GM21825 (cell line): Measurements from ENCODE around the gene TSR2.

Experiments used
- ATAC-seq: cut with Tn5 transposase; IDR thresholded peaks from one replicate; pipeline ENCODE4 v1.9.1; 2021; ENCODE audit warnings: mild to moderate bottlenecking, moderate library complexity; ENCODE audit not compliant: unreplicated experiment

The TSR2 gene, protein sequence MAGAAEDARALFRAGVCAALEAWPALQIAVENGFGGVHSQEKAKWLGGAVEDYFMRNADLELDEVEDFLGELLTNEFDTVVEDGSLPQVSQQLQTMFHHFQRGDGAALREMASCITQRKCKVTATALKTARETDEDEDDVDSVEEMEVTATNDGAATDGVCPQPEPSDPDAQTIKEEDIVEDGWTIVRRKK

DNA sequence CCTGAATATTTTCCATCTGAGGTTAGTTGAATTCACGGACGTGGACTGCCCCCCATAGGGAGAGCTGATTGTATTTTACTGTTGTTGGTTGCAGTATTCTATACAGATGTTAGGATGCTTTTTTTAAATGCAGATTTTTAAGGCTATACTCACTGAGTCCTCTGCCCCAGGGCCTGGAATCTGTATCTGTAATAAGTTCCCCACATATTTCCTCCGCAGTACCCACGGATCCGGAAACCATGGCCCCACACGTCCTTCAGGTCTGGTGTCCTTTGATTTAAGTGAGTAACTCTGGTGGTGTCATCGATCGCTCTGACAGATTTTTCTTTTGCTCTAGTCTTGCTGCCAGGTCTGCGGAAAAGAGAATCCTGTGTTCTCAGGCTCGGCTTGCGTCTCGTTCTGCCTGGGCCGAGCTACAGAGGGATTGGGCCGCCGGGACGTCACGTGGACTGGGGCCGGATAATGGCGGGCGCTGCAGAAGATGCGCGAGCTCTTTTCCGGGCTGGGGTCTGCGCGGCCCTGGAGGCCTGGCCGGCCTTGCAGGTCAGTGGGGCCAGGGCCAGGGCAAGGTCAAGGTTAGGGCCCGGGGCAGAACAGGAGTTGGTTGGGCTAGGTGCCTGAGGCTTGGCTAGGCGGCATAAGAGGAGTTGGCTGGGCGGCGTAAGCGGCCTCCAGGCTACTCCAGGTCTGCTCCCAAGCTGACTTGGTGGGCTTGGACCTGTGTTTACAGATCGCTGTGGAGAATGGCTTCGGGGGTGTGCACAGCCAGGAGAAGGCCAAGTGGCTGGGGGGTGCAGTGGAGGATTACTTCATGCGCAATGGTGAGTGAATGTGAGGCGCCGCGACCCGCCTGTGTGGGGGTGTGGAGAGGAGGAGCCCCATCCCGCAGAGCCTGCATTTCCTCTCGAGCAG, at the start of gene TSR2:
TSS of gene TSR2 (plus strand) at position 445 of the 912 bp plus-strand sequence. CDS start at position 463, 18 bp downstream.
- peak; percentile 91 for ATAC-seq

DNA sequence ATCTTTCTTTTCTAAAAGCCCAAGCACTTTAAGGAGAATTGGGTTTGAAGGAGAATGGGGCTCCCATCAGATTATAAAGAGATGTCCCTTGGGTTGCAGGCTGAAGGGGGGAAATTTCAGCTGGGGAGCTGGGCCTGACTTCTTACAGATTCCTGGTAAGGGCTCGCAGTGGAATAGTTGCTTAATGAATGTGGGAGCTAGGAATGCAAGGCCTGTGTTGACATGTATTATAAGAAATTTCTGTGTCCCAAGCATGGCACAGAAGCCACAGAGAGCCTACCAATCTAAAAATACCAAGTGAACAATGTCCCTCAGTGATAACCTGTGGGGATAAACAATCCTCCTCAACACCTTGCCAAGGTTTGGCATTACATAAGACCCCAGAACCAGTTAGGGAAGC, 43.1 kb upstream of the TSR2 start:
- ATAC-seq = no peak

DNA sequence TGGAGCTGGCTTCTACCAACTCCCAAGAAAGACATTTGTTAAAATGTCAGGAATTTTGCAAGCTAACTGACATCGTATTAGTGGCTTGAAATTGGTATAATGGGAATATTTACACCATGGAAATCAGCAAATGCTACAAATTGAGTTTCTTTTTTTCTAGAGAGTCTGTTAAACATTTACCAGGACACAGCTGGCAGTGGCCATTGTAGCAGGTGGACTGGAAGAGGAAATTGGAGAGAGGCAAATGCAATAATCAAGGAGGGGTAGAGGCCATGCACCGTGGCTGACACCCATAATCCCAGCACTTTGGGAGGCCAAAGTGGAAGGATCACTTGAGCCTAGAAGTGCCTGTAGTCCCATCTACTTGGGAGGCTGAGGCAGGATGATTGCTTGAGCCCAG, 32.9 kb upstream of the TSR2 start:
- no peak for ATAC-seq

DNA sequence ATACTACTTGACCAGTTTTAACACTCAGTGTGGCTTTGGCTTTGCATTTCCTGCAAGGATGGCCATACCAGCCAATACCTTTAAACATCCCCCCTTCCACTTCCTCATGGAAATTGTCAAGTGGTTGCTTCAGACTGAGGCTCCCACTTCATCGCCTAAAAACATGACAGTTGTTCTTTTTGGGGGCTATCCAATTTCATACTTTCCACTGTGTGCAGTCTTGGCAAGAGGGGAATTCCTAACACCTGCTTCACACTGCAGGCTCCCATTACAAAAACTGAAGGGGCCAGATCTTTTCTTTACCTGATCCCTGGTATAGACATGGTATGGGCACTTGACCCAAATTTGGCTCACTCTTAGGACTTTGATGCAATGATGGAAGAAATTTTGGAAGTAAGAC, 28.5 kb upstream of the TSR2 start:
- ATAC-seq = no peak

DNA sequence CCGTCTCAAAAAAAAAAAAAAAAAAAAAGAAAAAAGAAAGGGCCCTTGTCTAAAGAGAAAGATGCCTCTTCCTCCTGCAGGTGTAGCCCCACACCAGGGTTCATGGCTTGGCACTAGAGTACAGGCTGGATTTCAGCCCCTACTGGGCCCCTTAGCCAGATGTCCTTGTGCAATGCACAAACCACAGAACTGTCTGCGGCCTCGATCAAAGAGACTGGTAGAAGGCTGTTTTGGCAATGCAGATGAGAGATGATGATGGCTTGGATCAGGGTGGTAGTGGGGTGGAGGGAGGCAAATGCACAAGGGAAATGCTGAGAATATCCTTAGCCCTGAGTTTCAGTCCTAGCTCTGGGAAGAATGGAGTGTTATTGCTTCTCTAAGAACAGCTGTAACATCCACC, 26.5 kb upstream of the TSR2 start:
- ATAC-seq = no peak

DNA sequence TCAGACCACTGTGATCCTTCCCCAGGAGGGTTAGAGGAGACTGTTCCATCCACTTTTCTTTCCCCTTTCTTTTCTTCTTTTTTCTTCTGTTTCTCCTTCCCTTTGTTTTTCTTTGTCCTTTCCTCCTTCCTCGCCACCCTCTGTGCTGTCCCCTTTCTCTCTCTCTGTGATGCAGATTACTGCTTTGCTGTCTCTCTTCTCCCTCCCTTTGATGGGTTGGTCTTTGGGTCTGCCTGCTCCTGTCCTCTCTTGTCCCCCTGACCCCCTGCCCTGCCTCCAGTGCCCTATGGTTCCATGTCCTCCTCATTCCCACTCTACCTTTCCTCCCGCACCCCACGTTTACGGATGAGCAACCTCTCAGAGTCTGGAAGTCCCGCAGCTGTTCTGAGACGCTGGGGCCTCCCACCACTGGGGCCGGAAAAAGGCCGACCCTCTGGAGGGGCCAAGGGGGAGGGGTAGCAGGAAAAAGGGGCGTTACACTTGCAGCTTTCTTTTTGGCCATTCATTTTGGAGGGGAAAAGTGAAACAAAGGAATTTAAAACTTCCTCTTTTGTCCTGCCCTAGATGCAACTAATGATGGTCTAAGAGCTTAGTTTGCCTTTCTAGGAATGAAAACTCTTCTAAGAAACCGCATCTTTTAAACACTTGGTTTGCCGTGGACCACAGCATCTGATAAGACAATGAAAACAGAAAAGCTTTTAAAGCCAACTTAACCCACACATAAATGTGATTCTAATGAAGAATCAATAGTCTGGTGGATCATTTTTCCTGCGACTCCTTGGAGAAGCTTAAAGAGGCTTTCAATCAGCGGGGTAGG, 24.5 kb upstream of the TSR2 start:
- ATAC-seq = no peak

DNA sequence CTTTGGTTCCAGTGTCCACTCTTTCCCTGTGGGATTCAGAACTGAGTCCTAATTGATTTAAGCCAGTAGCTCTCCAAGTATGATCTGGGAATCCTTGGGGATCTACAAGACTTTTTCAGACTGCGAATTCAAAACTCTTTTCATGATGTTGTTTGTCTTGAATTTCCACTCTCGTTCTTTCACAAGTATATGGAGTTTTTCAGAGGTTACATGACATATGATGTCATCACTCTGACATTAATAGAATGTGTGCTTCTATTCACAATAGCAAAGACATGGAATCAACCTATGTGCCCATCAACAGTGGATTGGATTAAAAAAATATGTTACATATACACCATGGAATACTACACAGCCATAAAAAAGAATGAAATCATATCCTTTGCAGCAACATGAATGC, 23.2 kb upstream of the TSR2 start:
- no peak for ATAC-seq

DNA sequence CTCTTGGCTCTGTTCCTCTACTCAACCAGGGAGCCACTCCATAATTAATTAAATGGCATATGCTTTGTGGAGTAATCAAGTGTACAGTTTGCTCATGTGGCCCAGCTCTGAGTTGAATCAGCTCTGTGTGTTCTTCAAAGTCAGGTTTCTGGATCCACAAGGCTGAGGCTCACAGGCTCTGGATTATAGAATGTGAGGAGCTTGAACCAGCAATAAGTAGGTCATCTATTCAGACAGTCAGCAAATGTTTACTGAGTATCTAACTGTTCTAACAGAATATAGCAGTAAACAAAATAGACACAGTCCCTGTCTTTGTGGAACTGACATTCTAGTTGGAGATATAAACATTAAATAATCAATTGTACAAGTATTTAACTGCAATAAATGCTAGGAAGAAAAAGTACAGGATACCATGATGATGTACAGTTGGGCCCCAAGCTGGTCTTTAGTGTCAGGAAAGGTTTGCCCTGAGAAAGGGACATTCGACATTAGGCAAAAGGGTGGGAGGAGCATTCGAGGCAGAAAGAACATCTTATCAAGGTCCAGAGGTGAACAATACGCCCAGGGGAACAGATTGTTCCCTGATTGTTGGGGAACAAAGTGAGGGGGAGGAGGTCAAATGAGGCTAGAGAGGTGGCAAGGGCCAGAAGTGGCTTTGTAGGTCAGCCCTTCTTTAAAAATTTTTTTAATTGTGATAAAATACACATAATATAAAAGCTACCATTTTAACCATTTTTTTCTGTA, 20.5 kb upstream of the TSR2 start:
- ATAC-seq = no peak

DNA sequence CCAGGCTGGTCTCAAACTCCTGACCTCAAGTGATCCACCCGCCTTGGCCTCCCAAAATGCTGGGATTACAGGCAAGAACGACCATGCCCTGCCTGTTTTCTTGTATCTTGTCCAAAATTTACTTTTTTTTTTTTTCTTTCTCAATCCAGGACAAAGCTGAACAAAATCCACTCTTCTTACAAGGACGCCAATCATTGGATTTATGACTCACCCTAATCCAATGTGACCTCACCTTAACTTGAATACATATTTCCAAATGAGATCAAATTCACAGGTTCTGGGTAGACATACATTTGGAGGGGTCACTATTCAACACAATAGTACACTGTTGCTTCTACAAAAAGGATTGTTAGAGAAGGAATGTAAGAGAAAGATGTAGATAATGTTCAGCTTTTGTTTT, 18.0 kb upstream of the TSR2 start:
- ATAC-seq = no peak

DNA sequence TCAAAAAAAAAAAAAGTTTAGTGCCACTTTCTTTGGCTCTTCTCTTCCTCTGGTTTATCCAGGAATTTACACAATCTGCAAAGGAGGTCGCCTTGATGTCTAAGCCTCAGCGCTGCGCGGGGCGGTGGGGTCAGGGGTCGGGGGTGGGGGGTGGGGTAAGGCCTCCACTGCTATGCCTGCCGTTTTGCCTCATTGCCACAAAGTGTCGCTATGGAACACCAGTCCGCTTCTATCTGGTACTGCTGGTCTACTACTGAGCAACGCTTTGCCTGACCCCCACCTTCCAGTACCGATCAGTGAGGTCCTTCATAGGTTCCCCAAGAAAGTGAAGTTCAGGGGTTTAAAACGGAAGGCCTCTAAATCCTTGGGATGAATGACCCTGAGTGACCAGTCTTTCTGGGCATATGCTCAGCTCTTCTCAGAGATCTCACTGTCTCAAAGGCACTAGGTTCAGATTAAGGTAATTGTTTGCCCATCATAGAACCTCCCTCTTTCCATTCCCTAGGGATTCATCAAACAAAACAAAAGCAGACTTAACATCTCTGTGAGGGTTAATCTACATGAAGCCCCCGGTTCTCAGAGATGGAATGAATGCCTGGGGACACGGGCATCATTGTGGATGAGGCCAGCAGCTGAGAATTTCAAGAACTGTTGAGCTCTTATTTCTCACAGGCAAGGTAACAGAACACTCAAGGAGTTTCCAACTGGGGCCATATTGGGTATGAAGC, 16.9 kb upstream of the TSR2 start:
- ATAC-seq = no peak

DNA sequence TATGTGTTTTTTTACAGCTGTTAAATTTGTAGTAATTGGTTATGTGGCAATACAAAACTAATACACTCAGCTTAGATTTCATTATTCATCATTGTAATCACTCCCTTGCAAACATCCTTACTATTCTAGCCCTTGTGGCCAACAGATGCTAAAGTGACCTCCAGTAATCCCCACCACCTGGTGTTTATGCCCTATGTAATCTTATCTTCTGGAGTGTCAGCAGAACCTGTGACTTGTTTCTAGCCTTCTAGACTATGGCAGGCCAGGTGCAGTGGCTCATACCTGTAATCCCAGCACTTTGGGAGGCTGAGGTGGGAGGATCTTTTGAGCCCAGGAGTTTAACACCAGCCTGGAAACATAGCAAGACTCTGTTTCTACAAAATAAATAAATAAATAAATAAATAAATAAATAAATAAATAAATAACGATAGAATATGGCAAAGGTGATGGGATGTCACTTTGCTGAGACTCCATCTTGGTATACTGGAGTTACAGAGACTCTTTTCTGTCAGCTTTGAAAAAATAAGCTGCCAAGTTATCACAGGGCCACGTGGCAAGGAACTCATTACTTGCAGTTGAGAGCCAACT, 12.3 kb upstream of the TSR2 start:
- no peak for ATAC-seq

DNA sequence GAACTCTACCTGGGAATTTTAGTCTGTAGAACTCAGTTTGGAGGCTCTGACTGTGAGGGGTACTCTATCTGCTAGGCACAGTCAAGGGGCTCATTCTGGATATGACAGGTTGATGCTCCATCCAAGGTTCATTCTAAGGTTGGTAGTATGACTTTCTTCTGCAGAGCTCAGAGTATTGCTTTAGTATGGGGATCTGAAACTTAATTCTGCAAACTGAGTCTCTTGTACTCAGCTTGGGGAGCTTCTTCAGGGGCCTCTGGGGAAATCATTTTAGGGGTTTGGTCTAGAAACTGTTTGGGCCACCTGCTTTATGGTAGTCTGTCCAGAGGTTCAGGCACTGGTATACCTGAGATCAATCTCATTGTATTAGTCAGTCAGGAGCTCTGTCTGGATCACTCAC, 9.7 kb upstream of the TSR2 start:
- no peak for ATAC-seq

DNA sequence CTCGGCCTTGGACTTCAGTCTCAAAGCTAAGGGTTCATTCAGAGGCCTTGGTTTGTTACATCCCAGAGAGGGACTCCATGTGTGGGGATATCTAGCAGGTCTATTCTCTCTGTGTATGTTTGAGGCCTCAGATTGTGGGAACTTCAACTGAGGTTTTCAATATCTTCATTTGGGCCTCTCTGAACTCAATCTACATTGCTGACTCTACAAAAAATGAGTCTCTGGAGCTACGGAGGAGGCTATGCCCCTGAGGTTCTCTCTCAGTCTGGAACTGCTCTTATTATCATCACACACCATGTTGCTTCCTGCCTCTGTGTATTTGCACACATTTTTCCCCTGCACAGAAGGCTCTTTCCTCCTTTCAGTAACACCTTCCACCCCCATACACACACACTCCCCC, 5.1 kb upstream of the TSR2 start:
- ATAC-seq = no peak

DNA sequence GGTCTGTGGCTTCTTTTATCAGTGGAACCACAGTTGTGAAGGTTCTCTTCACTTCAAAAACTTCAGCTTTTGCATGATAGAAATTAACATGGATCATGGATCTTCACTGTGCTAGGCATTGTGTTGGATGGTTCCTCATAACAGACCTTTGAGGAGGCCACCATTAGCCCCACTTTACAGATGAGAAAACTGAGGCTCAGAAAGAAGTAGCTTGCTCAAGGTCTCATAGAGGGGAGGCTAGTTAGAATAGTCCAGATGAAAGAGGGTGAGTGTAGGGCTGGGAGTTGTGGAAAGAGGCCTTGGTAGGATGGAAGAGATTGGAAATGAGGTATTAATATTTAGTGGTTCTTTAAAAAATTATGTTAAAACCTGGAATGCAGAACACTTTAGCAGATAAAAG, 2.6 kb downstream of the TSR2 start:
- no peak for ATAC-seq

DNA sequence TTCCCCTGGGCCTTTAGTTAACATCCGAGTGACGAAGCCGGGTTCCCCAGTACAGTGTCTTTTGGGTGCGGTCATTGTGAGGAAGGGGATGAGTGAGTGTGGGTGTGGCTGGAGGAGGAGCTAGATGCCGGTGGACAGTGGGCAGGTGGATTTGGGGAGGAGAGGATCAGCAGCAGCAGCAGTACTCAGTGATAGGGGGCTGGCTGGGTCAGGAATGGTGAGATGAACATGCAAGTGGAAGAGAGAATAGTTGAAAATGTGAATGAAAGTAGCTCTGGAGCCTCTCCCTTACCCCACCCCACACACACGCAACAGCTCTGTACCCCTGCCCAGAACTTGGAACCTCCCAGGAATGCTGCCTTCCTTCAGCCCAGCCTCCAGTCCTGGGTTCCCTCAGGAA, 4.5 kb downstream of the TSR2 start:
- no peak for ATAC-seq

DNA sequence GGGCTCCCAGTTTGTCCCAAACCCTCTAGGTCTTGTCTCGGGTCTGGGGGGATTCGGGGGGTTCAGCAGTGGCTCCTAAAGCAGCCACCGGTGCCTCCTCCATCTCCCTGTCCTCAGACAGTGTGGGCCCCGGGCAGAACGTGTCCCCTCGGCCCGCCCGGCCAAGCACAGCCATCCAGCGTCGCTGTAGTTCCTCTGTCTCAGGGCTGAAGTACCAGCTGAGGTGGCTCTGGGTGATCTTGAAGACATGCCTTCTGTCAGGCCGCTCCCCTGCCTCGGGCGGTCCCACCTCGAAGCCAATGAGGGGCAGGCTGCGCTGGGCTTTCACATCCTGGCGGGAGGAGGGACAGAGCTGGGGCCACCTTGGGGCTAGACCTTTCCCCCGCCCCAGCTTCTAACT, 5.9 kb downstream of the TSR2 start:
- ATAC-seq = no peak

DNA sequence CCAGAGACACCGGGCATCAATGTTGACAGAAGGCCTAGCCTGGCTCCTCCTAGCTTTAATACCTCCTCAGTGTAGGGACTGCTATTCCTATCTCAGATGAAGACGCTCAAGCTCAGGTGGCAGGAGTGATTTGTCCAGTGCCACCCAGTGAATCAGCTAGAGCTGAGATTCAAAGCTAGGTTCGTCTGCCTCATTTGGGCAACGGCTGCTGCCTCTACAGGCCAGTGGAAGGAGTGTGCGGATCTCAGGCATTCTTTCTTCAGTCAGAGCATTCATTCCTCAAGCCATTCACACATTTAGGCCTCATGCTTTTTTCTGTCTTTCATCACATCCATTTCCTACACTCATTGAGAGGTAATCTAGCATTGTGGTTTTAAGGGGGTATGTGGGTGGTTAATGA, 7.3 kb downstream of the TSR2 start:
- ATAC-seq = no peak

DNA sequence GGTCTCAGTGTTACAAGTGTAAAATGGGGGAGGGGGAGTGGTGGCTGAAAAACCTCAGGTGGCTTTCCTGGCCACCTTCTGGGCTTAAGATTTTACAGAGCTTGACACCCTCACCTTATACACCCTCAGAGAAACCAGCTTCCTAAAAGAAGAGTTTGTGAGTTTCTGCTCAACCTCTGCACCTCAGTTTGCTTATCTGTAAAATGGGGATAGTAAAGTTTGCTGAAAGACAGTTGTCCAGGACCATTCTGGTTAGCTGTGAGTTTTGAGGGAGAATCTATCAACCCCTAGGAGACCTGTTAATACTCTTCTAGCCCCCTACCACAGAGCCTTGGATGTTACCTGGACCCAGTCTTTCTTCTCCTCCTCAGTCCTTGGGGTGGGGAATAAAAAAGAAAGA, 9.7 kb downstream of the TSR2 start:
- ATAC-seq = no peak

DNA sequence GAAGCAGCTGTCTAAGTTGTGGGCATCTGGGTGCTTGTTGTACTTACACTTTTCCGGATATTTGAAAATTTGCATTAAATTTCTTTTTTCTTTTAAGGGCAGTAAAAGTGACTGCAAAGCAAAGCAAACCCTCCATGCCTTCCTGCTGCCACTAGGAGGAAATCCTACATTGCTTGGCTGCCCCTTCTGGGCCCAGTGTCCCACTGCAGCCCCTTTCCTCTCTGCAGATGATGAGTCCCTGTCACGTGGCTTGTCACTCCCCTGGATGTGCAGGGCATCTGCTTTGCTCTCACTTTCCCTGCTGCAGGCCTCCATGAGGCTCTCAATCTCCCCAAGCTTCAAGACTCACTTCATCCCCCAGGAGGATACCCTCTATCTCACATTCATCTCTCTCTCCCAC, 12.7 kb downstream of the TSR2 start:
- ATAC-seq = no peak
